ENCODE measurements around the gene FEN1.

- TF ChIP-seq EZH2 (IDR thresholded peaks at IDR 0.05; ENCODE audit: borderline replicate concordance) (no peak), EZH2phosphoT487 (IDR thresholded peaks at IDR 0.05; ENCODE audit: low read depth, severe bottlenecking, unreplicated experiment) (no peak)
Observed at GRCh38 chr11:61744181-61744580, 48.5 kb upstream of the FEN1 start.
